Ramos (cell line): ENCODE data around the gene VOPP1.

ENCODE experiments used
- in situ Hi-C: fragments of 300-500 bp; cut with MboI; formaldehyde crosslinking; loops from one replicate; pipeline ENCODE4 v1.14.3; 2022; ENCODE audit warnings: low sequenced_read_pairs; ENCODE audit not compliant: unreplicated experiment

The VOPP1 gene

DNA sequence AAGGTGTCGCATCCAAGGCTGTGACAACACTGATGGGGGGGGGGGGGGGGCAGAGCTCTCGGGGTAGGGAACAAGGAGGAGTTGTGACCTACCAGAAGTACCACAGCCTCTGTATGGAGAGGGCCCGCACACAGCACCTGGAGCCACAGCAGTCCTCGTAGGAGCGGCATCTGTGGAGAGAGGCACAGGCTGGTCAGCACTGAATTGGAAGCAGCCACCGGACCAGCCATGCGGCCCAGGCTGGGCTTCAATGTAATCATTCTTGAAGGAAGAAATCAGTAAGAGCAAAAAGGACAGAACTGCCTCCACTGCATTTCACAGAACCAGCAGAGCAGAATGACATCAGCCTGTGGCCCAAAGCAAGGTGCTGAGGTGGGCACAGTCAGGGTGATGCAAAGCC lies 74.8 kb downstream of the VOPP1 start:
- in situ Hi-C loops: no loop called here

DNA sequence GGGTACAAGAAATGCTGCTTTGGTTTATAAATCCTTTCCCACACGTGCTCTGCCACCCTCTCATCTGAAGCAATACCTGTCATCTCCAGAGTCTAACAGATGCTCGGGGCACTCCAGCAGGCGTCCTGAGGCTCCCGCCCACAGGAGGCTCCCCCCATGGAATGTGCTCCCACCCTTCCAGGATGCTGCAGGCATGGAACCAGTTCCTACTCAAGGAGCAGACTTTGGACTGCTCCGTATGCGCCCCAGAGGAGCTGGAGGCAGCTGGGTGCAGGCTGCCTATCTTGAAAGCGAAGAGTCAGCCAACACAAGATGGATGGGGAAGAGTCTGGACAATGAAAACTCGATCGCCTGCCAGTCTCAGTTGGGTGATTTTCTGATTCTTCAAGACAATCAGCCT lies 75.4 kb downstream of the VOPP1 start:
- in situ Hi-C loops: no loop called here

DNA sequence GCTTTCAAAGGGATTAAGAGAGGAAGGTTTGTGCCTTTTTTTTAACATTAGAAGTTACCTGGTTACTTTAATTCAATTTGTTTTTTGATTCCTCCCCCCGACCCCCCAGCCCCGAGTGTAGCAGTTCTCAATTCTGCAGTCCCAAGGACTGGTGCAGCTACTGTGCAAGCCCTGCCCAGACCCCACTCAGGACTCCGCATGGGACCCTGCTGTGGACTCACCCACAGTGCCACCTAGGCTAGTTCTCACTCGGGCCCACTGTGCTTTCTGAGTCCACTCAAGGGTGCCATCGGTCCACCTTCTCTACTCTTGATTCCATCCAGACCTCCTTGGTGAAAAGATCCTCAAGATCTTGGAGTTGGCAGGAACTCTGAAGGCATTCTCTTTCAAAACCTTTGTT lies 77.4 kb downstream of the VOPP1 start:
- in situ Hi-C loops: no loop called here

- in situ Hi-C loops: no loop called here
Measured at GRCh38 chr7:55493408-55493807, 78.9 kb downstream of the VOPP1 start.

GRCh38 chr7:55491346-55491745 lies 81.0 kb downstream of the VOPP1 start:
- in situ Hi-C loops: no loop called here

DNA sequence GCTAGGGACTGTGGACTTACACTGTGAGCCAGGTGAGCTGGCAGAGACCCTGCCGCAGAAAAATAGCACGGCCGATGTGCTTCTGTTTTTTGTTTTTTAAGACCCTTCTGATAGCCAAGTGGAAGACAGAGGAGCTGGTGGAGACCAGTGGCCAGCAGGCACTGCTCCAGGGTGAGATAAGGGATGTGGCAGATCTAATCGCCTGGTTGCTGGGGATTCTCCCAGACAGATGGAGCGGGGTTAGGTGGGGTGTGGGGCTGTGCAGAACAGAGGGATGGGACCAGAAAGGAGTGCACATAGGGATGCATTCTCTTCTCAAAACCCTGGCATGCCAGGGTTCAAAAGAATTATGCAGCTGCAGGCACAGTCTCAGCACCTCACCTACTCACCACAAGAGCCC lies 82.2 kb downstream of the VOPP1 start:
- in situ Hi-C loops: no loop called here

GRCh38 chr7:55489552-55489951 lies 82.8 kb downstream of the VOPP1 start:
- in situ Hi-C loops: no loop called here

- in situ Hi-C loops: no loop called here
Measured at GRCh38 chr7:55488804-55489340, 83.4 kb downstream of the VOPP1 start.

DNA sequence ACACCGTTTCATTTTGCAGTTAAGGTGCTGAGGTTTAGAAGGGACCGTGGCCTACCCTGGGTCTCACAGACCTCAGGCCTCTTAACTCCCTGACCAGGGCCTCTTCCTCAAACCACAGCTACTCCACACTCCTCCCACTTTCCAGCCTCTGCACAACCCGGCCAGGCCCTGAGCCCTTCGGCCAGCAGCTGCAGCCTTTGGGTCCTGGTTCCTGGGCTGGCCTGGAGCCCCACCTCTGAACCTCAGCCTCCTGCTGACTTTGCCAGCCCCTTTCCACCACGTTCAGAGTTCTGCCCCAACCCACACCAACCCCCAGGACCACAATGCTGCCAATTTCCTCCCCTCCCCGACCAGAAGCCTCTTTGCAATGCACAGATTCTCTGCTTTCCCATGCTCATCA lies 84.1 kb downstream of the VOPP1 start:
- in situ Hi-C loops: no loop called here

DNA sequence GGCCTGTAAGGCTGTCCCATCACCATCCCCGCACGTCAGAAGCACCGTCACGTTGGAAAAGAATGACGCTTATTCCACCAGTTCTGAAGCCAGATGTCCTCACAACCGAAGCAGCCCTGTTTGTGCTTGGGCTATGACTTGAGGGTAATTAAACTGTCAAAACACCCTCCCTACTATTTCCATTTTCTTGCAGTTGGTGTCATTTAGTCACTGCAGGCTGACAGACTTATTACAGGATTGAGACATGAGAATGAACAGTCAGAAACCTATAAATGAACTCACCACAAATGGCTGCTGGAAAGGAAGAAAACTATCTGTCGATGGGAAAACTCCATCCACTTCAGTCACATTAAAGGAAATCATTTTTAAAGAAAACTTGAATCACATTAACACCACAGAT lies 85.3 kb downstream of the VOPP1 start:
- in situ Hi-C loops: no loop called here

DNA sequence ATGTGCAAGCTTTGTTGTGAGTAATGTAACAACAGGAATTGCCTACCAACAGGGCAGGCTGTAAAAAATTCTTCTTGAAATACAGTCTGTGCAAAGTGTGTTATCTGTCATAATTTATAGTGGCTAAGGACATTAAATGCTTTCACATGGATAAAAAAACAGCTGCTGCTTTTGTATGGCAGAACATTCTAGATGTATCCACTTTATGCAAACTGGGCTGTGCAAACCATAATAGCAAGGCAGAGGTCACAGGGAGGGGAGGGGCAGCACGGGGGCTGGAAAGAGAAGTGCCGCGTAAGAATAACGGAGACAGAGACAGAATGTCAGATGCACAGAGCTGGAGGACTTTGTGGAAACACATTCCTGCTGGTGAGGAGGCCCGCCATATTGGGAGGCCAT lies 86.1 kb downstream of the VOPP1 start:
- in situ Hi-C loops: no loop called here

DNA sequence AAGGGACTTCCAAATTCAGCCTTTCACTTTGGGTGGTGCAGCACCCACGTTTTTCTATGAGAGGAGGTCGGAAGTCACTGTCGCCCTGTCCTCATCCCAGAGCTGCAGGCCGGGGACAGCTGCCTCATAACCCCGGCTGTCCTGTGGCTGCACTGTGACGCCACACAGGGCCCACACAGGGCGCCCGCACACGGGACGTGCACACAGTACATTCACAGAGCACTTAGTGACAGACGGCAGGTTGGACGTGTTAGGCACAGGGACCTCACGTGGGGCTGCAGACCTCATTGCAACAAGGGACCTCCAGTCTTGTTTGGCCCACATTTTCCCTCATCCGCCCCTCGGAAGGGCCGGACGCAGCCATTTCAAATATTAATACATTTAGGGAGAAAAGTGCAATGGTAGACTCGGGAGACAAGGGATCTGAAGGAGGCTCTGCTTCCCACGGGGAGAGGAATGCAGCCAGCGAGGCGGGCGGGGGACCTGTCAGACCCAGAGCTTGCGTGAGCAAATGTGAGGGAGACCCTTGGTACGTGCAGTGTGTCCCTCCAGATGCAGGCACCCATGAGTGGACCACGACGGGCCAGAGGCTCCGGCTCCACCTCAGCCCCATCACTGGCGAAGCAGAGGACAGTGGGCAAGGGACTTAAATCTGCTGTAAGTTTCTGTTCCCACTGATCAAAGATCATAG lies 86.7 kb downstream of the VOPP1 start:
- in situ Hi-C loops: no loop called here

DNA sequence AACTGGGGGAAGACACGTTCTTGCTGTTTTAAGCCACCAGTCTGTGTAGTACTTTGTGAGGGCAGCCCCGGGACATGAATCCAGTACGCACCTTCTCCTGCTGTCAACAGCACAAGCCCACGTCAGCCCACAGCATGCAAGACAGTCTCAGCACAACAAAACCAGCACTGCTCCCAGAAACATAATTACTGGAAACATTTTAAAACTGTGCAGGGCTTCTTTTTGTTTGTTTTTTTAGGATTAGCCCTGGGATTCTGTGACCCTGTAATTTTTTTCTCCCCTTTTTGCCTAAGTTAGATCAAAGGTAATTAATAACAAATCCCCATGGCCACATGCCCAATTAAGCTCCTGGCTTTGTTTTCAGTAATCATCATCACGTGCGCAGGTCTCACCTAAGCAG lies 87.5 kb downstream of the VOPP1 start:
- in situ Hi-C loops: no loop called here

GRCh38 chr7:55484241-55484640 lies 88.1 kb downstream of the VOPP1 start:
- in situ Hi-C loops: no loop called here

GRCh38 chr7:55483046-55483445 lies 89.3 kb downstream of the VOPP1 start:
- in situ Hi-C loops: no loop called here

DNA sequence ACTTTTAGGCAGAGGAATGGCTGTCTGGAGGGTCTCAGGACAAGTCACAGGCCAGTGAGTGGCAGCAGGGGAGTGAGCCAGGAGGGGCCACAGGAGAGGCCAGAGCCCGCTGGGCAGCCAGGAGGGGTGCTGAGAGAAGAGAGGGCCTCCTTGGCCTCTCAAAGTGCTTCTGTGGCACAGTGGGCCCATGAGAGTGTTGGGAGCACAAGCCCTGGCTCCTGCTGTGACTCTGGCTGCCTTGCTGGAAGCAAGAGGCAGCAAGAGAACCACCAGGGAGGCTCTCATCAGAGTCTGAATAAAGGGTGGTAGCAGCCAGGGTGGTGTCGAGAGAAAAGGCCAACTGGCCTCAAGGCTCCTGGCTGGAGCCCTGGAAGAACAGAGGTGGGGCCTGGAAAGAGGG lies 91.1 kb downstream of the VOPP1 start:
- in situ Hi-C loops: no loop called here

DNA sequence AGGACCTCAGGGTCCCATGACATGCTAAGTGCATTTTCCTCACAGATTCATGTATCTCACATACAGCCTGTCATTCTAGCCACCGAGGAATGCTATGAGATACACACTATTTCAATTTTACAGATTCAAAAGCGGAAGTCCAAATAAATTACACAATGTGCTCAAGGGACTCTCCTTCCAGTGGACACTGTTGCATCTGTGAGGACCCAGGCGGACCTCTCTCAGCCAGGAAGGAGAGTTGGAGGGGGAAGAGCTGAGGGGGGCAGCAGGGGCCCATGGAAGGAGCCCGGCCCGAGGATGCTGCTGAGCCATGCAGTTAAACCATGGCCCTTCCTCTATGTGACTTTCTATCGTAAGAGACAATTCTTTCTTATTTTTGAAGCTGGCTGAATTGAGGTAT lies 93.6 kb downstream of the VOPP1 start:
- in situ Hi-C loops: no loop called here

DNA sequence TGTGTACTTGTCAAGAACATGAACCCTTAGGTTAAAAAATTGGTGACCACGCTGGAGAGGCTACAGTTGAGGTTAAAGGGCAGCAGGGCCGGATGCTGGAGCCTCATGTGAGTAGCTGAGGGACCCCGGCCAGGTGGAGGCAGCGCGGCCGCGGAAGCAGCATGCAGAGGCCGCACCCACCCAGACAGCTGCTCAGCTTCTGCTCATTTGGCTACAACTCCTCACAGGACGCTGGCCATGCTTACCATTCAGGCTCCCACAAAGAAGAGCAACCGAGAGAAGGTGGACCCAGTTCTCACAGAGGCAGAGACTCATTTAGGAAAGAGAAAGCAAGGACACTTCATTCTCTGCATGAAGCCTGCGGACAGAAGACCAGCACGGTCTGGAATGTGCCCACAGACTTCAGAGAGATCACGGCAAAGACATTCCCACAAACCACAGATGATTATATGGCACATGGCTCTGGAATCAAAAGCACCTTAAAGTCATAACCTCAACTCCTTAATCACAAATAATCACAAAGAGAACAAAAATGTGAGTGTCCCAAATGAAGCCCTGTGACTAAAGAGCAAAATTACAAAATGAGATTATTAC lies 94.4 kb downstream of the VOPP1 start:
- in situ Hi-C loops: no loop called here

GRCh38 chr7:55476852-55477780 lies 95.2 kb downstream of the VOPP1 start:
- in situ Hi-C loops: no loop called here

DNA sequence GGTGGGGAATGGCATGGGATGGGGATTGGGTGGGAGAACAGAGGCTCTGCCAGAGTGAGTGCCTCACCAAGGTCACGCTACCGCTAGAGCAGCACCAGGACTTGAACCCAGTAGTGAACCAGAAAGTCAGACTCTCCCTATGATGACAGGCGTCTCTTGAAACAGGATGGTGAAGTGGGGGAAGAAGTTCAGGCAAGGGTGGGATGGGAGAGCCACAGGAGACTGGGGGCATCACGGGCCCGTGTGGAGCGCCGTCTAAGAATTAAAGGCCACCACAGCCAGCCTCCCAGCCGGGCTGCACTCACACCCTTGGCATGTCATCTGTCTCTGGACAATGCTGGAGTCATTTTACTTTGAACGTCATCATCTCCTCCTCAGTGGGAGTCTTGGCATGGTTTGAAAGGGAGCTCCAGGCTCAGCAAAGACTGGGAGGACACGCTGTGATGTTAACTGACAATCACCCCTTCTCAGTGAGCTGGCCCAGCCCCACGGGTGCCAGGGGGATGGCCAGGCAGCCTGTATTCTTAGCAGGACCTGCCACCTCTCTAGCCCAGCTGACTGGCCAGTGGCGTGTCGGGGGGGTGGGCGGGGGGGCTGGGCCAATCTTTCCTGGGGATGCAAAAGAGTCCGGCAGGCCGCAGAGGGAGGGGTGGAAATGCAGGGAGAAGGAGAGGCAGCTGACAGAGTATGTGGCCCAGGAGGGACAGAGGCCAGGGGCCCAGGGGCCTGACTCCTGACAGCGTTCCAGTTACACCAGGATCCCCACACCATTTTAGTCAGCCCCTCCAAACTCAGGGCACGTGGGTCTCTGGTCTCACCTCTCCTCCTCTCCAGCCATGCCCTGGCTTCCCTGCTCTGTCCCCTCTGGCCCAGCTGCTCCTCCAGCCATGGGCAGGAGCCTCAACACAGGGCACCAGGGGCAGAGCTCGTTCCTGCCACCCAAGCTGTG lies 96.2 kb downstream of the VOPP1 start:
- in situ Hi-C loops: no loop called here
